BLaER1 treated with 17β-estradiol and CSF1 and Interleukin-3, amounts not matched to agents 10 nM and 100 nM (cell line): ENCODE data around the gene MAPK7.

ENCODE experiments used
- H3K27ac ChIP-seq, 11 experiments: shearing (Covaris generic); formaldehyde crosslinking; 2 replicates each; pipeline ENCODE4 v1.8.1; 2022
- H3K27me3 ChIP-seq, 11 experiments: shearing (Covaris generic); formaldehyde crosslinking; 2 replicates each; pipeline ENCODE4 v1.8.1; 2022
- H3K36me3 ChIP-seq, 11 experiments: shearing (Covaris generic); formaldehyde crosslinking; 2 replicates each; pipeline ENCODE4 v1.8.1; 2022
- H3K4me1 ChIP-seq, 10 experiments: shearing (Covaris generic); formaldehyde crosslinking; 2 replicates each; pipeline ENCODE4 v1.8.1; 2022
- H3K4me2 ChIP-seq, 11 experiments: shearing (Covaris generic); formaldehyde crosslinking; 2 replicates each; pipeline ENCODE4 v1.8.1; 2022
- H3K4me3 ChIP-seq, 10 experiments: shearing (Covaris generic); formaldehyde crosslinking; 2 replicates each; pipeline ENCODE4 v1.8.1; 2022
- H3K9ac ChIP-seq, 11 experiments: shearing (Covaris generic); formaldehyde crosslinking; 2 replicates each; pipeline ENCODE4 v1.8.1; 2022
- H3K9me3 ChIP-seq, 11 experiments: shearing (Covaris generic); formaldehyde crosslinking; replicated peaks in 1 of 11; 2 replicates each; pipeline ENCODE4 v1.8.1; 2022
- H4K20me1 ChIP-seq, 11 experiments: shearing (Covaris generic); formaldehyde crosslinking; 2 replicates each; pipeline ENCODE4 v1.8.1; 2022
- Cebpa-rat ChIP-seq, 11 experiments: shearing (Covaris generic); IDR thresholded peaks; 2 replicates each; pipeline ENCODE4 v1.8.1; 2022

Gene MAPK7

DNA sequence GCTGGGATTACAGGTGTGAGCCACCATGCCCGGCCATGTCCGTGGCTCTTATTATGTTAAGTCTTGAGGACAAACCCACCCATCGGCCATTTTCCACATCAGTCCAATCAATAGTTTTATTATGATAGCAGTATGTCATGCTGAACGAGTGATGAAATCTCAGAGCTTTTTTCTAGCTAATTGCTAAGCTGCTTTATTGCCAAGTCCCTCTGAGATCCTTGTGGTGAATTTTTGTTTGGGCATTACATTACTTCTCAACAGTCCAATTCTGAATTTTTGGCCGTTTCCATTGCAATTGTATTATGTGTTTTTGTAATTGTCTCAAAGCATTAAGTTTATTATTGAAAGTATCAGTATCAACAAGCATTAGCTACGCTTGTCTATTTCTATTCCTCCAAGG is 43.6 kb downstream of the MAPK7 start:
- Histone ChIP-seq H3K27ac (no peak overlapping the region), H3K36me3 (no peaks in the 10 kb centered on the region), H3K9me3 (no peaks in the 10 kb centered on the region), H4K20me1 (no peaks in the 10 kb centered on the region), H3K4me1 (peaks cover 0 to 13% (median 0%) of the 10 kb centered on the region in 10 experiments; a peak in 3 of 20 replicates), H3K4me3 (no peak overlapping the region), H3K4me2 (no peak overlapping the region), H3K27me3 (no peaks in the 10 kb centered on the region), H3K9ac (no peak overlapping the region)
- TF ChIP-seq Cebpa-rat (IDR thresholded peaks at IDR 0.05) = no peak

DNA sequence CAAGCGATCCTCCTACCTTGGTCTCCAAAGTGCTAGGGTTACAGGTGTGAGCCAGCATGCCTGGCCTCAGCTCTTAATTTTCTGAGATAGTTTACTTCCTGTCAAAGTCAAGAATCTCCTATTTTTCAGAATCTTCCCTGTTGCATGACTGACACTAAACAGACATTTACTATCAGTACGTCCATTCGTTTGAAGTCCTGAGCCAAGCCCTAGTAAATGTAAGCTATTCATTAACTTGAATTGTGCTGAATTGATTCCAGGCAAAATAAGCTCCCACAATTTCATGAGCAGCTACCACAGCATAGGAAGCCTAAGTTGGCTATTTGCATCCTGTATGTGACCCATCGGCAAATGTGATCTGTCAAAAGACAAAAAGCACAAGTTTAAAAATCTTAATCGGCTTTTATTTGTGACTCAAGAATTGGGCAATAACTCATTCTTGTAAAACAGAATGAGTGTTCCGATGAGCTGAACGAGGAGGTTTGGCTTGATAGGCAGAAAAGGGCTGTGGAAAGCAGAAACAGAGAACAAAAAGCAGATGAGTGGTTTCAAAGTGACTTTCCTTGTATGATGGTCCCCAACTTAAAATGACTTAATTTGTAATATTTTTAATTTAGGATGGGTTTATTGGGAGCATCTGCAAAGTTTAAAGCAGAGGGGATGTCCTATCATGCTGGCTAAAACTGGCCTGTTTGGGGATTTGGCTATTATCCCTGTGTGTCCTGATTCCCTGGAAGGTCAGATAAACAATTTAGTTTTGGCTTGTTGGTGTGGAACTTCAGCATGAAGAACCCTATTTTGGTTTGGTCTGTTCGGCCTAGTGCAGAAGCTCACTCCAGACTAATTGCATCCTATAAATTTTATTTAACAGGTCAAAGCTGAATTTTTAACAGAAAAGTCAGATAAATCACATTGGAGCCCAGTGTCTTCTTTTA is 46.9 kb downstream of the MAPK7 start:
- no peak overlapping the region for H3K4me3 ChIP-seq
- no peaks in the 10 kb centered on the region for H3K9me3 ChIP-seq
- H3K9ac ChIP-seq = no peak overlapping the region
- H3K27ac ChIP-seq = no peak overlapping the region
- H3K4me2 ChIP-seq = peak overlapping the region in 2 of 11 experiments; percentile 8 to 23; a peak in 3 of 22 replicates
- H3K4me1 ChIP-seq = peaks cover 0 to 13% (median 0%) of the 10 kb centered on the region in 10 experiments; a peak in 3 of 20 replicates
- H4K20me1 ChIP-seq = no peaks in the 10 kb centered on the region
- no peak for TF ChIP-seq Cebpa-rat (IDR thresholded peaks at IDR 0.05)
- no peaks in the 10 kb centered on the region for H3K27me3 ChIP-seq
- no peaks in the 10 kb centered on the region for H3K36me3 ChIP-seq

DNA sequence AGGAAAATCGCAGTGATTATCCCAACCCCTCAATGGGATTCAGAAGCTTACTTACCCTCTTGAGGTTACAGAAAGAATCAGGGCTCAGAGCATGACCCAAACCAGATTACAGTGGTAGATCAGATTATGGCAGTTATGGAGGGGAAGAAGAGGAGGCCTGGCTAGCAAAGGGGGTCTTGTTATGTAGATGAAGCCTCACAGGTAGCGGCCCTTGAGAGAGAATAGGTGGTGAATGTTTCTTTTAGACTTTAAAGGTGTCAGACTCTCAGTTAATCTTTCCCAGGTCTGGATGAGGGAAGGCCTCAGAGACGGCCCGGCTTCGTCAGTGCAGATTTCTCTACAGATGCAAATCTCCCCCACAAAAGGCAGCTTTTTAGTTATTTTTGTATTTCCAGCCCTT is 48.3 kb downstream of the MAPK7 start:
- no peak for TF ChIP-seq Cebpa-rat (IDR thresholded peaks at IDR 0.05)
- Histone ChIP-seq H3K36me3 (no peaks in the 10 kb centered on the region), H3K4me2 (no peak overlapping the region), H3K4me3 (no peak overlapping the region), H3K9me3 (no peaks in the 10 kb centered on the region), H3K9ac (no peak overlapping the region), H3K27ac (no peak overlapping the region), H3K4me1 (peaks cover 0 to 13% (median 0%) of the 10 kb centered on the region in 10 experiments; a peak in 3 of 20 replicates), H4K20me1 (no peaks in the 10 kb centered on the region), H3K27me3 (no peaks in the 10 kb centered on the region)

DNA sequence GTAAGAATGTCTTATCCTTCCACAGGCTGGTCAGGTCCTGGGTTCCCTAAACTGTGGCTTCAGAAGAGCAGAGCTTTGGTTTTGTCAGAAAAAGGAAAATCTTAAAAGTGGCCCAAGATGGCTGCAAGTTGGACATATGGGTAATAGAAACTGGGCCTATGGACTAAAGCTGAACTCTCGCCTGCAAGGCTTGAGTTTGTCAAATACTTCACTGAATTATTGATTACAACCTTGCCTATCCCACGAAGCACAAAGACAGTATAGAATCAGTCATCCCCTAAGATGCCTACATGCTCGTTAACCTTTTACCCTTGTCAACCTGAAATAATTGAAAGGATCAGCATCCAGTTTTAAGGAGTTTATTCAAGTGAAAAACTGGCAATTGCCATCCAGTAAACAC is 53.4 kb downstream of the MAPK7 start:
- Histone ChIP-seq H3K9me3 (no peaks in the 10 kb centered on the region), H3K4me1 (no peaks in the 10 kb centered on the region), H3K36me3 (no peaks in the 10 kb centered on the region), H4K20me1 (no peaks in the 10 kb centered on the region), H3K27me3 (no peaks in the 10 kb centered on the region), H3K4me3 (no peak overlapping the region), H3K9ac (no peak overlapping the region), H3K4me2 (no peak overlapping the region), H3K27ac (no peak overlapping the region)
- no peak for TF ChIP-seq Cebpa-rat (IDR thresholded peaks at IDR 0.05)
